PFSK-1 (cell line): ENCODE results near the gene FBLN2.

Experiments
- FOXP2 ChIP-seq: optimal IDR thresholded peaks from 2 replicates; pipeline ENCODE3; 2011; ENCODE audit warnings: borderline replicate concordance, control low read depth, inconsistent platforms; ENCODE audit not compliant: insufficient read depth; ENCODE audit errors: extremely low read length, extremely low read depth
- POLR2AphosphoS5 ChIP-seq: IDR thresholded peaks from 2 replicates; pipeline ENCODE4 v1.6.1; 2012; ENCODE audit warnings: low read depth, mild to moderate bottlenecking, control low read depth, low read length, moderate library complexity
- SIN3A ChIP-seq: IDR thresholded peaks from 2 replicates; pipeline ENCODE4 v1.6.1; 2012; ENCODE audit warnings: mild to moderate bottlenecking, low read length, moderate library complexity, borderline replicate concordance; ENCODE audit not compliant: insufficient read depth
- TAF1 ChIP-seq: IDR thresholded peaks from 2 replicates; pipeline ENCODE4 v1.6.1; 2012; ENCODE audit warnings: low read length, control low read depth, borderline replicate concordance; ENCODE audit not compliant: insufficient read depth
- TF ChIP-seq, protein P1 (sequence below), 2 experiments: IDR thresholded peaks; 2 replicates each; pipeline versions ENCODE4 v1.6.1 to v1.8.0; 2011 to 2012; ENCODE audit warnings: low read depth in 2 of 2, low read length in 2 of 2, control low read depth in 1 of 2, inconsistent platforms in 1 of 2, mild to moderate bottlenecking in 1 of 2, moderate library complexity in 1 of 2; ENCODE audit not compliant: insufficient read depth in 1 of 2

DNA sequence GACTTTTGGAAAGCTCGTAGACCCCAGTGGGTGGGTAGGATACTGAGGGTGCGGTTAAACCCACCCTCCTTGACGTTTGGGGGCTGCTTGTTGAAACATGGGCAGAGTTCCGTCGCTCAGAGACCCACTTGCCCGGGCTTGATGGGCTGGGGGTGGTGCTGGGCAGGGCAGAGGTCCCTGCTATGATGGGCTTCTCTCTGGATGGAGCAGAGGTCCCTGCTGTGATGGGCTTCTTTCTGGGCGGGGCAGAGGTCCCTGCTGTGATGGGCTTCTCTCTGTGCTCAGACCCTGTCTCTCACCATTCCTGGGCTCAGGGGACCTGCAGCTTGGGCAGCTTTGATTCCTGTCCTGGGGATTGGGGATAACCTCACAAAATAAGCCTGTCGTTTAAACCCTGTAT, 45.2 kb downstream of the FBLN2 start:
- TF ChIP-seq, protein P1, sequence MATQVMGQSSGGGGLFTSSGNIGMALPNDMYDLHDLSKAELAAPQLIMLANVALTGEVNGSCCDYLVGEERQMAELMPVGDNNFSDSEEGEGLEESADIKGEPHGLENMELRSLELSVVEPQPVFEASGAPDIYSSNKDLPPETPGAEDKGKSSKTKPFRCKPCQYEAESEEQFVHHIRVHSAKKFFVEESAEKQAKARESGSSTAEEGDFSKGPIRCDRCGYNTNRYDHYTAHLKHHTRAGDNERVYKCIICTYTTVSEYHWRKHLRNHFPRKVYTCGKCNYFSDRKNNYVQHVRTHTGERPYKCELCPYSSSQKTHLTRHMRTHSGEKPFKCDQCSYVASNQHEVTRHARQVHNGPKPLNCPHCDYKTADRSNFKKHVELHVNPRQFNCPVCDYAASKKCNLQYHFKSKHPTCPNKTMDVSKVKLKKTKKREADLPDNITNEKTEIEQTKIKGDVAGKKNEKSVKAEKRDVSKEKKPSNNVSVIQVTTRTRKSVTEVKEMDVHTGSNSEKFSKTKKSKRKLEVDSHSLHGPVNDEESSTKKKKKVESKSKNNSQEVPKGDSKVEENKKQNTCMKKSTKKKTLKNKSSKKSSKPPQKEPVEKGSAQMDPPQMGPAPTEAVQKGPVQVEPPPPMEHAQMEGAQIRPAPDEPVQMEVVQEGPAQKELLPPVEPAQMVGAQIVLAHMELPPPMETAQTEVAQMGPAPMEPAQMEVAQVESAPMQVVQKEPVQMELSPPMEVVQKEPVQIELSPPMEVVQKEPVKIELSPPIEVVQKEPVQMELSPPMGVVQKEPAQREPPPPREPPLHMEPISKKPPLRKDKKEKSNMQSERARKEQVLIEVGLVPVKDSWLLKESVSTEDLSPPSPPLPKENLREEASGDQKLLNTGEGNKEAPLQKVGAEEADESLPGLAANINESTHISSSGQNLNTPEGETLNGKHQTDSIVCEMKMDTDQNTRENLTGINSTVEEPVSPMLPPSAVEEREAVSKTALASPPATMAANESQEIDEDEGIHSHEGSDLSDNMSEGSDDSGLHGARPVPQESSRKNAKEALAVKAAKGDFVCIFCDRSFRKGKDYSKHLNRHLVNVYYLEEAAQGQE (IDR thresholded peaks at IDR 0.05; ENCODE audit: insufficient read depth in 1 of 2, low read depth in 2 of 2, low read length in 2 of 2) = no peak
- TF ChIP-seq POLR2AphosphoS5 (no peak), TAF1 (no peak), FOXP2 (no peak), SIN3A (no peak)
